MCF 10A (cell line): ENCODE data around the gene CCDC106. TPM values are rescaled to one million over a fixed set of nuclear protein-coding genes. Genes with fewer than 3 reads are reported as not detected.

Experiments used
- BruUV-seq: library from RNA; stranded (reverse); fragments of 400-500 nt; replicated peaks from 2 replicates; lab custom pipeline; 2021; lab: Mats Ljungman, UMichigan
- CTCF ChIA-PET: fragments of 300-600 bp; sonication (Branson Sonifier 250); formaldehyde crosslinking; extraction: SDS; loops from one replicate; lab custom pipeline; 2021; ENCODE audit warnings: antibody characterized with exemption, inconsistent platforms; lab: Yijun Ruan, JAX
- POLR2A ChIA-PET: fragments of 300-600, 350-650 bp; sonication (Branson Sonifier 250); formaldehyde crosslinking; extraction: SDS; loops from one replicate; lab custom pipeline; 2020; ENCODE audit warnings: antibody characterized with exemption, inconsistent platforms; lab: Yijun Ruan, JAX
- DNase-seq: peaks from one replicate; pipeline ENCODE4 v3.0.0-alpha.2; 2018; ENCODE audit not compliant: unreplicated experiment
- H3K27ac Mint-ChIP-seq: one replicate; pipeline ENCODE4 v1.8.0; 2022; ENCODE audit warnings: mild to moderate bottlenecking, low read depth, mixed read lengths; ENCODE audit not compliant: unreplicated experiment
- H3K27me3 Mint-ChIP-seq: one replicate; pipeline ENCODE4 v1.8.0; 2022; ENCODE audit warnings: mixed read lengths; ENCODE audit not compliant: insufficient read depth, unreplicated experiment
- H3K36me3 Mint-ChIP-seq: one replicate; pipeline ENCODE4 v1.8.0; 2022; ENCODE audit warnings: mild to moderate bottlenecking, moderate library complexity, mixed read lengths; ENCODE audit not compliant: insufficient read depth, unreplicated experiment
- H3K4me1 Mint-ChIP-seq: one replicate; pipeline ENCODE4 v1.8.0; 2022; ENCODE audit warnings: mixed read lengths; ENCODE audit not compliant: insufficient read depth, unreplicated experiment
- H3K4me3 Mint-ChIP-seq: one replicate; pipeline ENCODE4 v1.8.0; 2022; ENCODE audit warnings: mild to moderate bottlenecking, moderate library complexity, mixed read lengths; ENCODE audit not compliant: unreplicated experiment
- H3K9me3 Mint-ChIP-seq: one replicate; pipeline ENCODE4 v1.8.0; 2022; ENCODE audit warnings: mixed read lengths; ENCODE audit not compliant: unreplicated experiment
- intact Hi-C: fragments of 100-400 bp; cut with micrococcal nuclease; formaldehyde crosslinking; loops from 2 replicates; pipeline ENCODE4 v1.14.1; 2022
- total RNA-seq: library from RNA; stranded (reverse); gene quantifications from 2 replicates; pipeline ENCODE4 v1.2.3, GENCODE V29; 2022
- TF ChIP-seq, protein P1 (sequence below): fragments of 200-600 bp; IDR thresholded peaks from one replicate; pipeline ENCODE4 v1.8.0; 2022; ENCODE audit warnings: antibody characterized with exemption, mild to moderate bottlenecking; ENCODE audit not compliant: unreplicated experiment

CCDC106 gene
- total RNA-seq, 1 experiment from 2014 or later, result 2.5 TPM

DNA sequence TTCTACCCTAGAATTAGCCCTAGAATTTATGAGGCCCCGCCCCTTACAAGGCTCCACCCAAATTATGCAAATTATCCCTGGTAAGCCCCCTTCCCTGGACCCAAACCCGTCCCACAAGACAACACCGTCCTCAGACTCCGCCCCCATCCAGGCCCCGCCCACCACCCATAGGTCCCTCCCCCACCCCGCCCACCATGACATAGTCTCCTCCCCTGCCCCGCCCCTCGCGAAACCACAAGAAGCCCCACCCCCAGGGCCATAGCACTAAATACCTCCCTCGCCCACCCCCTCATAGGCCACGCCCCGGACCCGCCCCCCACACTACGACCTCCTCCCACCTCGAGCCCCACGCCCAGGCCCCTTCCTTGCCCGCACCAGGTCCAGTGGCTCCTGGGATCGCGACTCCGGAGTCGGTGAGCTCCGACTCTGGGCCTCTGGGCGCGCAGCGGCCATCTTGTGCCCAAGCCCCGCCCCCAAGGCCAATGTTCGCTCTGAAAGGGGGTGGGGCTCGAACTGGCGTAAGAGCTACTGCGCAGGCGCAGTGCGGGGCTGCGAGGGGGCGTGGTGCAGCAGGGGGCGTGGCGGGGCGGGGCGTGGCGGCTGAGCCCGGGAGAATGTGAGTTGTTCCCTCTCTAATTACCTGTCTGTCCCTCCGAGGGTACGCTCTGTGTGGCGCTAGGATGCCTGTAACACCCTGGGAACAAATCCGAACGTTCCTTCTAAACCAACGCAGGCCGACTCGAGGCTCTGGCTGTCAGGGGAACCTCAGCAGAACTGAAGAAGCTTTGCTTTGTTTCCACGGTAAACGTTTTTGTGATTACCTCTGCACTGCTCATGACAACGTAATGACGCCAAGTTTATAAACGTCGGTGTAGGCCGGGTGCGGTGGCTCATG is 23.7 kb upstream of the CCDC106 start, which contains the start of gene ZNF784:
ZNF784 (minus strand) TSS at position 458 of the 895 bp plus-strand sequence; CDS start at position 453, 5 bp downstream.
- Mint-ChIP-seq H3K4me1 (peaks cover 10% of the 10 kb centered on the region), H3K27ac (peak within 1 kb of the TSS; percentile 99), H3K36me3 (peaks cover 14% of the 10 kb centered on the region), H3K4me3 (peak within 1 kb of the TSS; percentile 91), H3K9me3 (no peaks in the 10 kb centered on the region), H3K27me3 (no peaks in the 10 kb centered on the region)
- DNase-seq, result peak; percentile 93
- intact Hi-C loops, result loop anchor here (1.0 kb wide), 1 partner anchor 18 kb away; no protein-coding TSS in a partner anchor
- TF ChIP-seq, protein P1, sequence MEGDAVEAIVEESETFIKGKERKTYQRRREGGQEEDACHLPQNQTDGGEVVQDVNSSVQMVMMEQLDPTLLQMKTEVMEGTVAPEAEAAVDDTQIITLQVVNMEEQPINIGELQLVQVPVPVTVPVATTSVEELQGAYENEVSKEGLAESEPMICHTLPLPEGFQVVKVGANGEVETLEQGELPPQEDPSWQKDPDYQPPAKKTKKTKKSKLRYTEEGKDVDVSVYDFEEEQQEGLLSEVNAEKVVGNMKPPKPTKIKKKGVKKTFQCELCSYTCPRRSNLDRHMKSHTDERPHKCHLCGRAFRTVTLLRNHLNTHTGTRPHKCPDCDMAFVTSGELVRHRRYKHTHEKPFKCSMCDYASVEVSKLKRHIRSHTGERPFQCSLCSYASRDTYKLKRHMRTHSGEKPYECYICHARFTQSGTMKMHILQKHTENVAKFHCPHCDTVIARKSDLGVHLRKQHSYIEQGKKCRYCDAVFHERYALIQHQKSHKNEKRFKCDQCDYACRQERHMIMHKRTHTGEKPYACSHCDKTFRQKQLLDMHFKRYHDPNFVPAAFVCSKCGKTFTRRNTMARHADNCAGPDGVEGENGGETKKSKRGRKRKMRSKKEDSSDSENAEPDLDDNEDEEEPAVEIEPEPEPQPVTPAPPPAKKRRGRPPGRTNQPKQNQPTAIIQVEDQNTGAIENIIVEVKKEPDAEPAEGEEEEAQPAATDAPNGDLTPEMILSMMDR, result no peak
- BruUV-seq, result no TSS peak
- ChIA-PET CTCF (interaction anchor here (0.6 to 3.3 kb wide), 10 partner anchors 9 to 483 kb away, joined by 3 to 12 read pairs (median 4); no protein-coding TSS in a partner anchor), POLR2A (interaction anchor here (0.7 to 3.2 kb wide), 10 partner anchors 9 to 232 kb away, joined by 3 to 15 read pairs (median 4); partner anchors contain the start of genes FIZ1, U2AF2, ZNF524 and ZNF628)

DNA sequence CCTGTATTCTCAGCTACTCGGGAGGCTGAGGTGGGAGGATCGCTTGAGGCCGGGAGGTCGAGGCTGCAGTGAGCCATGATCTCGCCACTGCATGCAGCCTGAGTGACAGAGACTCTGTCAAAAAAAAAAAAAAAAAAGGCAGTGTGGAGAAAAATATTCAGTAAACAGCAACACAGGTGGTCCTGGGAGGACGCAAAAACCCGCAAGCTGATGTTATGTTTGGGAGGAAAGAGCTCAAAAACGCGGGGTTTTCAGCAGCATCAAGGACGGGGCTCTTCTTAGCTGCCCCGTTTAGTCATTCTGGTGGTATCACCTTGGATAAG is 23.0 kb upstream of the CCDC106 start:
- H3K36me3 Mint-ChIP-seq, result peaks cover 8% of the 10 kb centered on the region
- CTCF ChIA-PET, result interaction anchor here (0.6 to 3.3 kb wide), 9 partner anchors 9 to 1503 kb away, joined by 3 to 12 read pairs (median 5); no protein-coding TSS in a partner anchor
- H3K4me3 Mint-ChIP-seq, result peak overlapping the region; percentile 91
- no TSS peak for BruUV-seq
- H3K27ac Mint-ChIP-seq, result peak overlapping the region; percentile 99
- no peaks in the 10 kb centered on the region for H3K9me3 Mint-ChIP-seq
- TF ChIP-seq, protein P1, result no peak
- POLR2A ChIA-PET, result interaction anchor here (0.9 to 3.2 kb wide), 8 partner anchors 8 to 149 kb away, joined by 3 to 15 read pairs (median 4); partner anchors contain the start of genes FIZ1, U2AF2, ZNF524 and ZNF628
- H3K27me3 Mint-ChIP-seq, result no peaks in the 10 kb centered on the region
- peaks cover 10% of the 10 kb centered on the region for H3K4me1 Mint-ChIP-seq
- intact Hi-C loops, result no loop called here
- DNase-seq, result no peak

DNA sequence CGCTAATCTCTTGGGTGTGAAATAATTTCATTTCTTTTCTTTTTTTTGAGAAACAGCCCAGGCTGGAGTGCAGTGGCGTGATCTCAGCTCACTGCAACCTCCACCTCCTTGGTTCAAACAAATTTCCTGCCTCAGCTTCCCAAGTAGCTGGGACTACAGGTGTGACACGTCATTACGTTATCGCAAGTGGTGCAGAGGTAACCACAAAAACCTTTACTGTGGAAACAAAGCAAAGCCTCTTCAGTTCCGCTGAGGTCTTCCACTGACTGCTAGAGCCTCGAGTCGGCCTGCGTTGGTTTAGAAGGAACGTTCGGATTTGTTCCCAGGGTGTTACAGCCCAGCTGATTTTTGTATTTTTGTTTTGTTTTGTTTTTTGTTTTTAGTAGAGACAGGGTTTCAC is 21.7 kb upstream of the CCDC106 start:
- Mint-ChIP-seq H3K27me3 (no peaks in the 10 kb centered on the region), H3K9me3 (no peaks in the 10 kb centered on the region), H3K4me1 (peaks cover 10% of the 10 kb centered on the region), H3K36me3 (no peaks in the 10 kb centered on the region), H3K4me3 (no peak overlapping the region), H3K27ac (no peak overlapping the region)
- POLR2A ChIA-PET, result interaction anchor here (0.7 to 1.5 kb wide), 3 partner anchors 13 to 150 kb away, joined by 3 to 5 read pairs (median 3); partner anchors contain the start of gene ZNF628
- no TSS peak for BruUV-seq
- CTCF ChIA-PET, result interaction anchor here (0.5 to 3.5 kb wide), 14 partner anchors 12 to 1456 kb away, joined by 3 to 25 read pairs (median 4); partner anchors contain the start of gene ZNF865
- no peak for DNase-seq
- intact Hi-C loops, result no loop called here
- TF ChIP-seq, protein P1, result no peak
